Breast epithelium (tissue), 4 donors: ENCODE measurements around the gene CKAP4. TPM values are rescaled to one million over a fixed set of nuclear protein-coding genes. Genes with fewer than 3 reads are reported as not detected.

ENCODE experiments used
- DNase-seq, 2 donors: peaks; one replicate each; pipeline ENCODE4 v3.0.0-alpha.2; 2019; ENCODE audit warnings: low spot score in 2 of 2
- H3K27ac ChIP-seq, 2 donors: fragments of 200-600 bp; sonication (generic) in 1 of 2; one replicate each; pipeline ENCODE4 v1.5.1; 2016 to 2019; ENCODE audit warnings: mild to moderate bottlenecking in 1 of 2
- H3K27me3 ChIP-seq, 2 donors: fragments of 200-600 bp; sonication (generic) in 1 of 2; one replicate each; pipeline versions ENCODE4 v1.5.1 to v1.6.0; 2017 to 2019; ENCODE audit warnings: control low read depth in 1 of 2, mild to moderate bottlenecking in 1 of 2
- H3K36me3 ChIP-seq: fragments of 200-600 bp; one replicate; pipeline ENCODE4 v1.5.1; 2019
- H3K4me1 ChIP-seq, 2 donors: fragments of 200-600 bp; sonication (generic); one replicate each; pipeline ENCODE4 v1.5.1; 2016 to 2019; ENCODE audit warnings: control low read depth in 1 of 2
- H3K4me3 ChIP-seq, 3 donors: fragments of 200-600 bp; sonication (generic); 1 replicate in 2 of 3; 2 replicates in 1 of 3; pipeline ENCODE4 v1.5.1; 2016 to 2019; ENCODE audit warnings: mild to moderate bottlenecking in 3 of 3, moderate library complexity in 2 of 3
- H3K9me3 ChIP-seq, 2 donors: fragments of 200-600 bp; sonication (generic) in 1 of 2; one replicate each; pipeline ENCODE4 v1.5.1; 2016 to 2019; ENCODE audit warnings: control low read depth in 1 of 2
- CTCF ChIP-seq, 3 donors: fragments of 450-650 bp; IDR thresholded peaks; one replicate each; pipeline ENCODE4 v1.5.1; 2016 to 2017; ENCODE audit warnings: antibody characterized with exemption in 3 of 3, mild to moderate bottlenecking in 3 of 3, moderate library complexity in 3 of 3
- POLR2A ChIP-seq: fragments of 450-650 bp; IDR thresholded peaks from one replicate; pipeline ENCODE4 v1.6.1; 2016; ENCODE audit warnings: antibody characterized with exemption, mild to moderate bottlenecking, moderate library complexity
- POLR2AphosphoS5 ChIP-seq, 3 donors: sonication (generic); formaldehyde crosslinking; IDR thresholded peaks; one replicate each; pipeline ENCODE4 v1.6.1; 2017; ENCODE audit warnings: antibody characterized with exemption in 3 of 3
- intact Hi-C: fragments of 100-400 bp; cut with DNase I; formaldehyde crosslinking; loops from one replicate; pipeline ENCODE4 v1.15.1; 2023; ENCODE audit warnings: low total_unique reads
- total RNA-seq, 3 donors: library from RNA; depleted of rRNA; stranded (reverse); fragments of >200 nt; gene quantifications; one replicate each; pipeline ENCODE4 v1.1.0, GENCODE V29; 2016

The CKAP4 gene
- total RNA-seq, 3 donors from 2014 or later, result 22.0 to 39.3 (median 30.9) TPM

GRCh38 chr12:106274575-106275121 is 26.8 kb upstream of the CKAP4 start:
- DNase-seq, result no peak
- TF ChIP-seq POLR2A (no peak), POLR2AphosphoS5 (IDR thresholded peaks at IDR 0.05) (no peak), CTCF (IDR thresholded peaks at IDR 0.05) (no peak)
- Histone ChIP-seq H3K9me3 (no peaks in the 10 kb centered on the region), H3K4me1 (no peaks in the 10 kb centered on the region), H3K36me3 (no peaks in the 10 kb centered on the region), H3K27ac (peak overlapping the region; percentile 59 to 87), H3K27me3 (no peaks in the 10 kb centered on the region), H3K4me3 (no peak overlapping the region)
- intact Hi-C loops, result loop anchor here (5.0 kb wide), 1 partner anchor 1198 kb away; no protein-coding TSS in a partner anchor

GRCh38 chr12:106274012-106274411 is 26.2 kb upstream of the CKAP4 start:
- H3K4me3 ChIP-seq, result no peak overlapping the region
- H3K9me3 ChIP-seq, result no peaks in the 10 kb centered on the region
- peak overlapping the region; percentile 59 to 87 for H3K27ac ChIP-seq
- no peaks in the 10 kb centered on the region for H3K36me3 ChIP-seq
- intact Hi-C loops, result no loop called here
- TF ChIP-seq CTCF (IDR thresholded peaks at IDR 0.05) (no peak), POLR2AphosphoS5 (IDR thresholded peaks at IDR 0.05) (no peak), POLR2A (no peak)
- no peak for DNase-seq
- H3K4me1 ChIP-seq, result no peaks in the 10 kb centered on the region
- no peaks in the 10 kb centered on the region for H3K27me3 ChIP-seq

GRCh38 chr12:106273491-106273890 is 25.7 kb upstream of the CKAP4 start:
- Histone ChIP-seq H3K9me3 (no peaks in the 10 kb centered on the region), H3K27me3 (no peaks in the 10 kb centered on the region), H3K36me3 (no peaks in the 10 kb centered on the region), H3K4me1 (no peaks in the 10 kb centered on the region), H3K27ac (no peak overlapping the region), H3K4me3 (no peak overlapping the region)
- DNase-seq, result no peak
- no peak for TF ChIP-seq POLR2AphosphoS5 (IDR thresholded peaks at IDR 0.05)
- no peak for TF ChIP-seq POLR2A
- no peak for TF ChIP-seq CTCF (IDR thresholded peaks at IDR 0.05)
- intact Hi-C loops, result no loop called here

- intact Hi-C loops, result no loop called here
- TF ChIP-seq POLR2A (no peak), CTCF (IDR thresholded peaks at IDR 0.05) (no peak), POLR2AphosphoS5 (IDR thresholded peaks at IDR 0.05) (no peak)
- Histone ChIP-seq H3K36me3 (no peaks in the 10 kb centered on the region), H3K27me3 (no peaks in the 10 kb centered on the region), H3K27ac (peak overlapping the region; percentile 8 to 49), H3K4me3 (no peak overlapping the region), H3K9me3 (no peaks in the 10 kb centered on the region), H3K4me1 (no peaks in the 10 kb centered on the region)
- DNase-seq, result no peak
Measured at GRCh38 chr12:106271575-106272505, 24.0 kb upstream of the CKAP4 start.

DNA sequence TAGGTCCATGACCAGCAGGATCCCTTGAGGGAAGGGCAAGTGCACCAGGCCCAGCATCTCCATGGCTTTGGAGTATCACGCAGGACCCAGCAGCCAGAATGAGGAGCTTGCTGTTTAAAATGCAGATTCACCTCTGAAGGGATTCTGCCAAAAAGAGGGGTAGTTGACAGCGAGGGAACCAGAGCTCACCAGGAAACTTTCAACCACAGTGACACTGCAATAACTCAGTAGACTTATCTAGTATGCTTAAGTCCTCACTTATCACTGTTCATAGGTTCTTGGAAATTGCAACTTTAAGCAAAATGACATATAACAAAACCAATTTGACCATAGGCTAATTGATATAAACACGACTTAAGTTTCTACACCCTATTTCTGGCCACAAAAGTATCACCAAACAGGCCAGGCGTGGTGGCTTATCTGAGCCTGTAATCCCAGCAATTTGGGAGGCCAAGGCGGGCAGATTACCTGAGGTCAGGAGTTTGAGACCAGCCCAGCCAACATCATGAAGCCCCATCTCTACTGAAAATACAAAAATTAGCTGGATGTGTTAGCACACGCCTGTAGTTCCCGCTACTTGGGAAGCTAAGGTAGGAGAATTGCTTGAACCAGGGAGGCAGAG is 21.4 kb upstream of the CKAP4 start:
- no peak for DNase-seq
- Histone ChIP-seq H3K27ac (no peak overlapping the region), H3K36me3 (no peaks in the 10 kb centered on the region), H3K4me3 (no peak overlapping the region), H3K9me3 (no peaks in the 10 kb centered on the region), H3K27me3 (no peaks in the 10 kb centered on the region), H3K4me1 (no peaks in the 10 kb centered on the region)
- TF ChIP-seq CTCF (IDR thresholded peaks at IDR 0.05) (no peak), POLR2AphosphoS5 (IDR thresholded peaks at IDR 0.05) (no peak), POLR2A (no peak)
- intact Hi-C loops, result no loop called here
